Lower lobe of right lung (tissue), 2 donors: Measurements from ENCODE around the gene NFKBIZ. TPM values are rescaled to one million over a fixed set of nuclear protein-coding genes. Genes with fewer than 3 reads are reported as not detected.
"Not testable (repeated sequence)": the region's sequence is repeated elsewhere in the genome, so short reads cannot be mapped to it uniquely, and the experiment has no call there.

Experiments used
- ATAC-seq, 2 donors: fragments of 200-7000 bp; cut with Tn5 transposase; one replicate each; pipeline ENCODE4 v1.9.1; 2020 to 2022; ENCODE audit warnings: mild to moderate bottlenecking in 2 of 2, moderate library complexity in 2 of 2
- DNase-seq: peaks from one replicate; pipeline ENCODE4 v3.0.0-alpha.2; 2020
- H3K27ac ChIP-seq: fragments of 200-600 bp; one replicate; pipeline ENCODE4 v1.8.0; 2022
- H3K27me3 ChIP-seq: fragments of 200-600 bp; one replicate; pipeline ENCODE4 v1.8.0; 2022; ENCODE audit warnings: low read depth
- H3K36me3 ChIP-seq: fragments of 200-600 bp; one replicate; pipeline ENCODE4 v1.8.0; 2022; ENCODE audit warnings: mild to moderate bottlenecking
- H3K4me1 ChIP-seq: fragments of 200-600 bp; one replicate; pipeline ENCODE4 v1.8.0; 2022
- H3K4me3 ChIP-seq: fragments of 200-600 bp; one replicate; pipeline ENCODE4 v1.8.0; 2022; ENCODE audit warnings: mild to moderate bottlenecking
- H3K9me3 ChIP-seq: fragments of 200-600 bp; one replicate; pipeline ENCODE4 v1.8.0; 2022
- CTCF ChIP-seq: fragments of 200-600 bp; IDR thresholded peaks from one replicate; pipeline ENCODE4 v1.8.0; 2022; ENCODE audit warnings: antibody characterized with exemption, mild to moderate bottlenecking
- intact Hi-C: fragments of 100-400 bp; cut with DNase I; formaldehyde crosslinking; loops from one replicate; pipeline ENCODE4 v1.11.0; 2022
- total RNA-seq: library from RNA; stranded (reverse); fragmentation: NEBNext Ultra II Directional; extraction: Animal tissue kit (Norgen Biotek cat#: 25700); gene quantifications from one replicate; pipeline ENCODE4 v1.2.1, GENCODE V29; 2021
- donor health status: DM: no; HTN: yes; CAD: no; lungs with severe emphysema.

Gene NFKBIZ
- total RNA-seq, 1 donor from 2014 or later = 76.2 TPM

- Histone ChIP-seq H3K27me3 (no peaks in the 10 kb centered on the region), H3K36me3 (no peaks in the 10 kb centered on the region), H3K4me1 (no peaks in the 10 kb centered on the region), H3K4me3 (no peak overlapping the region), H3K9me3 (no peaks in the 10 kb centered on the region), H3K27ac (no peak overlapping the region)
- intact Hi-C loops = no loop called here
- ATAC-seq = peak; percentile 46 to 76
- no peak for DNase-seq
- TF ChIP-seq CTCF = no peak
Observed at GRCh38 chr3:101898752-101899169, 49.4 kb downstream of the NFKBIZ start.

- H3K36me3 ChIP-seq = no peaks in the 10 kb centered on the region
- DNase-seq (no peak), ATAC-seq (no peak)
- no peaks in the 10 kb centered on the region for H3K27me3 ChIP-seq
- no peak for TF ChIP-seq CTCF
- intact Hi-C loops = no loop called here
- no peaks in the 10 kb centered on the region for H3K4me1 ChIP-seq
- H3K9me3 ChIP-seq = no peaks in the 10 kb centered on the region
- no peak overlapping the region for H3K27ac ChIP-seq
- H3K4me3 ChIP-seq = no peak overlapping the region
Observed at GRCh38 chr3:101900316-101900715, 51.0 kb downstream of the NFKBIZ start.

- no peak for TF ChIP-seq CTCF
Observed at GRCh38 chr3:101900736-101901135, 51.4 kb downstream of the NFKBIZ start.

DNA sequence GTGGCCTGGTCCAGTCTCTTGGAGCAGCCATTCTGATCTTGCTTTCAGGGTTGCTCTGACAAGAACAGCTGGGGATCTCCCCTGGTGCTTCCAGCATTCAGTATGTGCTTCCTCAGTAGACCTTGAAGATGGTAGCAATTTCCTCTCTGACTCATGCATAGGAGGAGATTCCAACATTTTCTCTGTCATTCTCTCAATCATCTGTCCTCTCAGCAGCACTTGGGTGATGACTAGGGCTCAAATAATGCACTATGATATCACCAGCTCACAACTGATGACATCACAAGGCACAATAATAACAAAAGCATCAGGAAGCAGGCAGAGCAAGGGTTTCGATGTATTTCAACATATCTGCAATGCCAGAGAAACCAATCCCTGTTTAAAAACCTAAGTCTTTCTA, 52.7 kb downstream of the NFKBIZ start:
- intact Hi-C loops = no loop called here
- DNase-seq = no peak

More at GRCh38 chr3:101900736-101901135, 51.4 kb downstream of the NFKBIZ start:
- DNase-seq (no peak), ATAC-seq (no peak)
- intact Hi-C loops = no loop called here
- H3K27me3 ChIP-seq = no peaks in the 10 kb centered on the region
- H3K4me3 ChIP-seq = no peak overlapping the region
- H3K27ac ChIP-seq = no peak overlapping the region
- no peaks in the 10 kb centered on the region for H3K9me3 ChIP-seq
- H3K36me3 ChIP-seq = no peaks in the 10 kb centered on the region
- no peaks in the 10 kb centered on the region for H3K4me1 ChIP-seq

GRCh38 chr3:101903451-101903871, 54.1 kb downstream of the NFKBIZ start:
- no peaks in the 10 kb centered on the region for H3K4me1 ChIP-seq
- H3K27me3 ChIP-seq = no peaks in the 10 kb centered on the region
- no peak for DNase-seq
- no peak overlapping the region for H3K4me3 ChIP-seq
- ATAC-seq = peak in 1 of 2 donors; percentile 36
- H3K9me3 ChIP-seq = no peaks in the 10 kb centered on the region
- intact Hi-C loops = no loop called here
- TF ChIP-seq CTCF = no peak
- no peaks in the 10 kb centered on the region for H3K36me3 ChIP-seq
- H3K27ac ChIP-seq = no peak overlapping the region

More for the DNA sequence above, 52.7 kb downstream of the NFKBIZ start:
- H3K36me3 ChIP-seq = no peaks in the 10 kb centered on the region
- H3K27ac ChIP-seq = no peak overlapping the region
- TF ChIP-seq CTCF = no peak
- no peaks in the 10 kb centered on the region for H3K9me3 ChIP-seq
- no peaks in the 10 kb centered on the region for H3K27me3 ChIP-seq
- ATAC-seq = peak; percentile 25 to 42
- H3K4me1 ChIP-seq = no peaks in the 10 kb centered on the region
- no peak overlapping the region for H3K4me3 ChIP-seq

DNA sequence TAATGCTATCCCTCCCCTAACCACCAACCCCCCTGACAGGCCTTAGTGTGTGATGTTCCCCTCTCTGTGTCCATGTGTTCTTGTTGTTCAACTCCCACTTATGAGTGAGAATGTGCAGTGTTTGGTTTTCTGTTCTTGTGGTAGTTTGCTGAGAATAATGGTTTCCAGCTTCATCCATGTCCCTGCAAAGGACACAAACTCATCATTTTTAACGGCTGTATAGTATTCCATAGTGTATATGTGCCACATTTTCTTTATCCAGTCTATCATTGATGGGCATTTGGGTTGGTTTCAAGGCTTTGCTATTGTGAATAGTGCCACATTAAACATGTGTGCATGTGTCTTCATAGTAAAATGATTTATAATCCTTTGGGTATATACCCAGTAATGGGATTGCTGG, 56.3 kb downstream of the NFKBIZ start:
- H3K9me3 ChIP-seq, ATAC-seq, H3K27me3 ChIP-seq, H3K4me1 ChIP-seq, H3K4me3 ChIP-seq, H3K36me3 ChIP-seq, DNase-seq, intact Hi-C loops, H3K27ac ChIP-seq: not testable (repeated sequence)

Other genes with a start within 250 kb of the NFKBIZ start
- gene ZBTB11, start 172.4 kb upstream of the NFKBIZ start, total RNA-seq = 23.5 TPM
- gene RPL24, start 162.8 kb upstream of the NFKBIZ start, total RNA-seq = 793 TPM
- 8.0 TPM for gene CEP97, start 124.9 kb upstream of the NFKBIZ start, total RNA-seq
- gene NXPE3, start 70.3 kb upstream of the NFKBIZ start, total RNA-seq = 22.0 TPM